Measurements from ENCODE around the gene ABCD1.

The ABCD1 gene

DNA sequence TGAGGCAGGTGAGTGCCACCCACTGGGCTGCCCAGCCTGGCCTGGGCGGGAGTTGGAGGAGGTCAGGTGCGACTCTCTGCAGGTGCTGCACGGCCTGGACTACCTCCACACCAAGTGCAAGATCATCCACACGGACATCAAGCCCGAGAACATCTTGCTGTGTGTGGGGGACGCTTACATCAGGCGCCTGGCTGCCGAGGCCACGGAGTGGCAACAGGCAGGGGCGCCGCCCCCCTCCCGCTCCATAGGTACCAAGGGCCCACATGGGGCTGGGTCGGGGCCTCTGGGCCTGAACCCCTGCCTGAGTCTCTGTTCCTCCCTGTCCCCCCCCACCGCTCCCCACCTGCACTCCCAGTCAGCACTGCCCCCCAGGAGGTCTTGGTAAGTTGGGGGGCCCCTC, 58.2 kb downstream of the ABCD1 start:
- no peak overlapping the region for H3K27ac Mint-ChIP-seq
- peaks cover 8% of the 10 kb centered on the region for H3K9me3 Mint-ChIP-seq
- H3K36me3 Mint-ChIP-seq (ENCODE audit: low read depth) = peaks cover 13% of the 10 kb centered on the region
- no peak overlapping the region for H3K4me3 Mint-ChIP-seq
- peaks cover 9% of the 10 kb centered on the region for H3K4me1 Mint-ChIP-seq
- H3K27me3 Mint-ChIP-seq (ENCODE audit: low read depth) = peaks cover 5% of the 10 kb centered on the region
- TF ChIP-seq, protein P1, sequence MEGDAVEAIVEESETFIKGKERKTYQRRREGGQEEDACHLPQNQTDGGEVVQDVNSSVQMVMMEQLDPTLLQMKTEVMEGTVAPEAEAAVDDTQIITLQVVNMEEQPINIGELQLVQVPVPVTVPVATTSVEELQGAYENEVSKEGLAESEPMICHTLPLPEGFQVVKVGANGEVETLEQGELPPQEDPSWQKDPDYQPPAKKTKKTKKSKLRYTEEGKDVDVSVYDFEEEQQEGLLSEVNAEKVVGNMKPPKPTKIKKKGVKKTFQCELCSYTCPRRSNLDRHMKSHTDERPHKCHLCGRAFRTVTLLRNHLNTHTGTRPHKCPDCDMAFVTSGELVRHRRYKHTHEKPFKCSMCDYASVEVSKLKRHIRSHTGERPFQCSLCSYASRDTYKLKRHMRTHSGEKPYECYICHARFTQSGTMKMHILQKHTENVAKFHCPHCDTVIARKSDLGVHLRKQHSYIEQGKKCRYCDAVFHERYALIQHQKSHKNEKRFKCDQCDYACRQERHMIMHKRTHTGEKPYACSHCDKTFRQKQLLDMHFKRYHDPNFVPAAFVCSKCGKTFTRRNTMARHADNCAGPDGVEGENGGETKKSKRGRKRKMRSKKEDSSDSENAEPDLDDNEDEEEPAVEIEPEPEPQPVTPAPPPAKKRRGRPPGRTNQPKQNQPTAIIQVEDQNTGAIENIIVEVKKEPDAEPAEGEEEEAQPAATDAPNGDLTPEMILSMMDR (IDR thresholded peaks at IDR 0.05; ENCODE audit: unreplicated experiment in 3 of 3) = no peak

DNA sequence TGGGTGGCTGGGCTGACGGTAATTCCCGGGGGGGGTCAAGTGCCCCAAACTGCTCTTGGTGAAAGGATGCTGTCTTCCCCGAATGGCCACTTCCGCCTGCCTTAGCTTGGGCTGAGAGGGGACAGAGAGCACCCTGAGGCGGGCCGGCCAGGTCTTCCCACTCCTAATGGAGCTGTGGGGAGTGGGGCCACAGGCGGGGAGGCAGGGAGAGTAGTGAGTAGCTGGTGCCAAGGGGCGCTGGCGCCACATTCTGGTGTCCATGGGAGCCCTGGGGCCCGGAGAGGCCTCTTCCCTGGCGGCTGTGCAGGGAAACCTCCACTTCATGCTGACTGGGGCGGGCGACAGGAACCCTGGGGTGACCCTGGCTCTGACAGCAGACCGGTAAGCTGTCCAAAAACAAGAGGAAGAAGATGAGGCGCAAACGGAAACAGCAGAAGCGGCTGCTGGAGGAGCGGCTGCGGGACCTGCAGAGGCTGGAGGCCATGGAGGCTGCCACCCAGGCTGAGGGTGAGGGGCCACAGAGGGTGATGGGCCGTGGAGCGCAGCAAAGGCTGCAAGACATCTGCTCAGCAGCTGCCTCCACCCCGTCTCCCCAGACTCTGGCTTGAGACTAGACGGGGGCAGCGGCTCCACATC, 58.8 kb downstream of the ABCD1 start:
- no peak overlapping the region for H3K27ac Mint-ChIP-seq
- H3K36me3 Mint-ChIP-seq (ENCODE audit: low read depth) = peaks cover 14% of the 10 kb centered on the region
- H3K27me3 Mint-ChIP-seq (ENCODE audit: low read depth) = peaks cover 5% of the 10 kb centered on the region
- H3K4me1 Mint-ChIP-seq = peaks cover 9% of the 10 kb centered on the region
- peaks cover 8% of the 10 kb centered on the region for H3K9me3 Mint-ChIP-seq
- TF ChIP-seq, protein P1 (IDR thresholded peaks at IDR 0.05; ENCODE audit: unreplicated experiment in 3 of 3) = no peak
- no peak overlapping the region for H3K4me3 Mint-ChIP-seq

DNA sequence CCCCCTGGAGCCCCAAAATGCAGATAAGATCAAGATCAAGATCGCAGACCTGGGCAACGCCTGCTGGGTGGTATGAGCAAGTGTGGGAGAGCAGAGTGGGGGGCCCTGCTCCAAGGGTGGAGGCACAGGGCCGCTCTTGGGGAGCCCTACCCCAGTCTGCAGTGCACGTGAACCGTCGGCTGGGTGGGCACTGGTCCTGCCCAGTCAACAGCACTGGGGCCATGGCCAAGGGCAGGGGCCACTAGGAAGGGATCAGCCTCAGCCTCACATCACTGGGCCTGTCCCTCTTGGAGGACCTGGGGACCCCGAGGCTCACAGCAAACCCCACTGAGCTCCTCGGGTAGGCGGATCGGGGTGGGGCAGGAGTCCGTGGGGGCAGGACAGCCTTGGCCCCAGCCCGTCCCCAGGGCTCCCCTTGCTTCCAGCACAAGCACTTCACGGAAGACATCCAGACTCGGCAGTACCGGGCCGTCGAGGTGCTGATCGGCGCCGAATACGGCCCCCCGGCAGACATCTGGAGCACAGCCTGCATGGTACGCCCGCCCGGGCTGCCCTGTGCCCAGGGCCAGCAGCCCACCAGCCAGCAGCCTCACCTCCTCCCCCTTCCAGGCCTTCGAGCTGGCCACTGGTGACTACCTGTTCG, 59.8 kb downstream of the ABCD1 start:
- Mint-ChIP-seq H3K27ac (no peak overlapping the region), H3K36me3 (ENCODE audit: low read depth) (peaks cover 14% of the 10 kb centered on the region), H3K27me3 (ENCODE audit: low read depth) (peaks cover 5% of the 10 kb centered on the region), H3K9me3 (peaks cover 8% of the 10 kb centered on the region), H3K4me1 (peaks cover 9% of the 10 kb centered on the region), H3K4me3 (no peak overlapping the region)
- TF ChIP-seq, protein P1 (IDR thresholded peaks at IDR 0.05; ENCODE audit: unreplicated experiment in 3 of 3) = no peak

DNA sequence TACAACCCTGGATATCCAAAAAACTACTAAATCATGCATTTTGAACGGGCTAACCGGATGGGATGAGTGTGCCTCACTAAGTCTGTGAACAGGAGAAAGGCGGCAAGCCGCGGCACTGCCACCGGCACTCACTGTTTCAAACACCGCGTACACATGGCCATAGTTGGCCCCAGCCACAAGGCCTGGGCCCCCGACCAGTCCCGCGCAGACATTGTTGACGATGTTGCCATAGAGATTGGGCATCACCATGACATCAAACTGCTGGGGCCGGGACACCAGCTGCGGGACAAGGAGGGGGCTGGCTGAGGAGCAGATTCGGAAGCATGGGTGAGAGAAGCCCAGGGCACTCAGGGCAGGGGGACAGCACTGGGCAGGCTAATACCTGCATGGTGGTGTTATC, 62.0 kb downstream of the ABCD1 start:
- Mint-ChIP-seq H3K36me3 (ENCODE audit: low read depth) (peaks cover 18% of the 10 kb centered on the region), H3K27ac (no peak overlapping the region), H3K4me3 (no peak overlapping the region), H3K4me1 (no peaks in the 10 kb centered on the region), H3K27me3 (ENCODE audit: low read depth) (no peaks in the 10 kb centered on the region), H3K9me3 (peaks cover 3% of the 10 kb centered on the region)
- TF ChIP-seq, protein P1 (IDR thresholded peaks at IDR 0.05; ENCODE audit: unreplicated experiment in 3 of 3) = no peak

DNA sequence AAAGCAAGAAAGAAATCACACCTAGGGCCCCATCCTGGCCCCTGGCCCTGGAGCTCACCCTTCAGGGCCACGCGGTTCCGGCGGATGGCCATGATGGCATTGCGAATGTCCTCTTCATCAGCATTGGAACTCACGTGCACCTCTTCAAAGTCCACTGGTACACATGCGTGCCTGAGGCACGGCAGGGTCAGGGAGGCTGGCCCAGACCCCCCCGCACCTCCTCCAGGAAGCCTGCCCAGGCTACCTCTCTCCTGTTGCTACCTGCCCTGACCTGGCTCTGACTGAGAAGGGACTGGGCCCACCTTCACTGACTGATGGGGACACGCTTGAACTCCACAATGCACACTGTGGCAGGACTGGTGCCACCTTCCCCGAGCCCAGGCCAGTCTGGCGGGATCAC, 65.0 kb downstream of the ABCD1 start:
- Mint-ChIP-seq H3K4me3 (no peak overlapping the region), H3K9me3 (peaks cover 8% of the 10 kb centered on the region), H3K27me3 (ENCODE audit: low read depth) (no peaks in the 10 kb centered on the region), H3K36me3 (ENCODE audit: low read depth) (peaks cover 18% of the 10 kb centered on the region), H3K27ac (no peak overlapping the region), H3K4me1 (peaks cover 8% of the 10 kb centered on the region)
- TF ChIP-seq, protein P1 (IDR thresholded peaks at IDR 0.05; ENCODE audit: unreplicated experiment in 3 of 3) = no peak

All from nephron (organoid).